GM23338 (cell line): Measurements from ENCODE around the gene MAP2K5. TPM values are rescaled to one million over a fixed set of nuclear protein-coding genes. Genes with fewer than 3 reads are reported as not detected.

Experiments
- ATAC-seq: fragments of 200-7000 bp; cut with Tn5 transposase; 3 replicates; pipeline ENCODE4 v1.9.1; 2020
- DNase-seq: peaks from one replicate; pipeline ENCODE4 v3.0.0-alpha.2; 2015; ENCODE audit warnings: low spot score
- H2AFZ ChIP-seq: fragments of 200-600 bp; sonication (generic); 2 replicates; pipeline ENCODE4 v1.8.0; 2016; ENCODE audit warnings: antibody characterized with exemption, mild to moderate bottlenecking, moderate library complexity
- H3F3A ChIP-seq: fragments of 200-600 bp; sonication (generic); replicated peaks from 2 replicates; pipeline ENCODE4 v1.8.0; 2017; ENCODE audit warnings: antibody characterized with exemption, mixed run types, low read depth
- H3K27ac ChIP-seq: fragments of 200-600 bp; sonication (generic); 2 replicates; pipeline ENCODE4 v1.6.1; 2016; ENCODE audit warnings: low read depth
- H3K27me3 ChIP-seq: fragments of 200-600 bp; sonication (generic); 2 replicates; pipeline ENCODE4 v1.8.0; 2016; ENCODE audit warnings: mild to moderate bottlenecking, mixed run types, moderate library complexity; ENCODE audit not compliant: insufficient read depth
- H3K36me3 ChIP-seq: fragments of 200-600 bp; sonication (generic); 2 replicates; pipeline ENCODE4 v1.8.0; 2016; ENCODE audit warnings: mild to moderate bottlenecking; ENCODE audit not compliant: insufficient read depth
- H3K4me1 ChIP-seq: fragments of 200-600 bp; sonication (generic); 2 replicates; pipeline ENCODE4 v1.8.0; 2016; ENCODE audit warnings: mild to moderate bottlenecking, moderate library complexity; ENCODE audit not compliant: insufficient read depth
- H3K4me2 ChIP-seq: fragments of 200-600 bp; sonication (generic); 2 replicates; pipeline ENCODE4 v1.7.1; 2017; ENCODE audit warnings: mixed run types
- H3K4me3 ChIP-seq: fragments of 200-600 bp; sonication (generic); 2 replicates; pipeline ENCODE4 v1.6.1; 2016; ENCODE audit warnings: mixed run types
- H3K79me2 ChIP-seq: fragments of 200-600 bp; sonication (generic); replicated peaks from 2 replicates; pipeline ENCODE4 v1.8.0; 2017; ENCODE audit warnings: mild to moderate bottlenecking; ENCODE audit not compliant: insufficient read depth
- H3K9me2 ChIP-seq: fragments of 200-600 bp; sonication (generic); 2 replicates; pipeline ENCODE4 v1.8.0; 2017; ENCODE audit not compliant: insufficient read depth
- H4K20me1 ChIP-seq: fragments of 200-600 bp; sonication (generic); replicated peaks from 2 replicates; pipeline ENCODE4 v1.8.0; 2017; ENCODE audit warnings: mild to moderate bottlenecking; ENCODE audit not compliant: insufficient read depth
- H3K27ac Mint-ChIP-seq: 2 replicates; pipeline ENCODE4 v1.8.0; 2020; ENCODE audit warnings: inconsistent platforms, mild to moderate bottlenecking, moderate library complexity, mixed read lengths
- H3K27me3 Mint-ChIP-seq: 3 replicates; pipeline ENCODE4 v1.8.0; 2022; ENCODE audit warnings: low read depth, mild to moderate bottlenecking, moderate library complexity, mixed read lengths, inconsistent platforms; ENCODE audit not compliant: insufficient read depth, poor library complexity
- H3K36me3 Mint-ChIP-seq: 3 replicates; pipeline ENCODE4 v1.8.0; 2021; ENCODE audit warnings: low read depth, mild to moderate bottlenecking, inconsistent platforms, moderate library complexity, mixed read lengths
- H3K4me1 Mint-ChIP-seq: 3 replicates; pipeline ENCODE4 v1.8.0; 2020; ENCODE audit warnings: mild to moderate bottlenecking, inconsistent platforms, mixed read lengths
- H3K4me3 Mint-ChIP-seq: 3 replicates; pipeline ENCODE4 v1.8.0; 2021; ENCODE audit warnings: moderate library complexity, mild to moderate bottlenecking, inconsistent platforms, mixed read lengths
- H3K9me3 Mint-ChIP-seq: 3 replicates; pipeline ENCODE4 v1.8.0; 2020; ENCODE audit warnings: moderate library complexity, mild to moderate bottlenecking, inconsistent platforms, mixed read lengths
- CREB1 ChIP-seq: fragments of 250-450 bp; sonication (Bioruptor Pico); IDR thresholded peaks from 2 replicates; pipeline ENCODE4 v1.5.0; 2020; ENCODE audit warnings: low read depth, mild to moderate bottlenecking, moderate library complexity
- CTCF ChIP-seq, 2 experiments: fragments of 200-600 bp in 1 of 2; sonication (generic) in 1 of 2; conservative IDR thresholded peaks; 2 replicates each; pipeline versions ENCODE4 v1.5.1 to v1.6.1; 2016 to 2017; ENCODE audit warnings: antibody characterized with exemption in 2 of 2, low read depth in 2 of 2, mild to moderate bottlenecking in 2 of 2, moderate library complexity in 1 of 2
- ETS1 ChIP-seq: IDR thresholded peaks from 2 replicates; pipeline ENCODE4 v1.6.1; 2016; ENCODE audit warnings: antibody characterized with exemption
- EZH2 ChIP-seq: fragments of 200-600 bp; sonication (generic); IDR thresholded peaks from one replicate; pipeline ENCODE4 v1.8.0; 2017; ENCODE audit warnings: antibody characterized with exemption, mild to moderate bottlenecking, low read depth; ENCODE audit not compliant: unreplicated experiment
- EZH2phosphoT487 ChIP-seq: fragments of 200-600 bp; sonication (generic); IDR thresholded peaks from one replicate; pipeline ENCODE4 v1.8.1; 2018; ENCODE audit warnings: antibody characterized with exemption; ENCODE audit not compliant: unreplicated experiment
- JUNB ChIP-seq: IDR thresholded peaks from one replicate; pipeline ENCODE4 v1.6.1; 2016; ENCODE audit warnings: antibody characterized with exemption; ENCODE audit not compliant: unreplicated experiment
- NANOG ChIP-seq: IDR thresholded peaks from 2 replicates; pipeline ENCODE4 v1.6.1; 2016; ENCODE audit warnings: antibody characterized with exemption, borderline replicate concordance
- POLR2AphosphoS5 ChIP-seq: IDR thresholded peaks from 2 replicates; pipeline ENCODE4 v1.6.1; 2016; ENCODE audit warnings: antibody characterized with exemption, low read depth
- REST ChIP-seq: IDR thresholded peaks from one replicate; pipeline ENCODE4 v1.6.1; 2018; ENCODE audit warnings: antibody characterized with exemption; ENCODE audit not compliant: unreplicated experiment
- STAT1 ChIP-seq: IDR thresholded peaks from one replicate; pipeline ENCODE4 v1.6.1; 2016; ENCODE audit warnings: antibody characterized with exemption; ENCODE audit not compliant: unreplicated experiment
- ZNF114 ChIP-seq: fragments of 250-450 bp; sonication (Bioruptor Pico); IDR thresholded peaks from 2 replicates; pipeline ENCODE4 v1.5.0; 2020; ENCODE audit warnings: mild to moderate bottlenecking, moderate library complexity
- ZNF331 ChIP-seq: fragments of 250-450 bp; sonication (Bioruptor Pico); IDR thresholded peaks from 2 replicates; pipeline ENCODE4 v1.5.0; 2020; ENCODE audit warnings: low read depth, mild to moderate bottlenecking, moderate library complexity
- ZNF462 ChIP-seq: fragments of 250-450 bp; sonication (Bioruptor Pico); IDR thresholded peaks from 2 replicates; pipeline ENCODE4 v1.5.0; 2020; ENCODE audit warnings: mild to moderate bottlenecking, moderate library complexity
- polyA plus RNA-seq: library from polyadenylated mRNA; unstranded; fragments of >200 nt; fragmentation: Nextera tagmentation; extraction: Ambion mirVana; gene quantifications from 2 replicates; pipeline ENCODE4 v1.2.1, GENCODE V29; 2016
- total RNA-seq: library from RNA; depleted of rRNA; stranded (reverse); fragments of >200 nt; shearing (Covaris generic); gene quantifications from 2 replicates; pipeline ENCODE4 v1.2.3, GENCODE V29; 2014

MAP2K5 gene
- total and polyA plus RNA-seq, 2 experiments from 2014 or later, result 6.5 to 13.6 TPM

GRCh38 chr15:67605871-67606270, 63.4 kb downstream of the MAP2K5 start:
- Mint-ChIP-seq H3K36me3 (no peaks in the 10 kb centered on the region), H3K27ac (no peak overlapping the region), H3K27me3 (peaks cover 1% of the 10 kb centered on the region), H3K4me3 (no peak overlapping the region), H3K4me1 (no peaks in the 10 kb centered on the region), H3K9me3 (no peaks in the 10 kb centered on the region)
- no peak for TF ChIP-seq POLR2AphosphoS5
- TF ChIP-seq CTCF (conservative IDR thresholded peaks at IDR 0.05; ENCODE audit: low read depth in 2 of 2), result no peak
- no peak for TF ChIP-seq ZNF462 (CRISPR knock-in tag)
- TF ChIP-seq JUNB, result no peak
- TF ChIP-seq EZH2phosphoT487, result no peak
- TF ChIP-seq ETS1, result no peak
- TF ChIP-seq NANOG, result no peak
- no peak for TF ChIP-seq REST
- TF ChIP-seq EZH2, result no peak
- TF ChIP-seq STAT1, result no peak
- no peak for TF ChIP-seq ZNF114 (CRISPR knock-in tag)
- no peak for TF ChIP-seq ZNF331 (CRISPR knock-in tag)
- TF ChIP-seq CREB1 (CRISPR knock-in tag), result no peak
- no peak for DNase-seq
- no peak overlapping the region for H3K27ac ChIP-seq
- H3K4me2 ChIP-seq, result no peak overlapping the region
- no peak overlapping the region for H2AFZ ChIP-seq
- H3K4me1 ChIP-seq, result no peaks in the 10 kb centered on the region; the same call in 1 of the 2 replicates
- no peaks in the 10 kb centered on the region for H3K9me2 ChIP-seq
- no peaks in the 10 kb centered on the region; the same call in 1 of the 2 replicates for H4K20me1 ChIP-seq
- H3F3A ChIP-seq, result no peaks in the 10 kb centered on the region
- H3K27me3 ChIP-seq, result no peaks in the 10 kb centered on the region
- H3K4me3 ChIP-seq, result no peak overlapping the region
- H3K36me3 ChIP-seq, result no peaks in the 10 kb centered on the region
- ATAC-seq, result no peak
- H3K79me2 ChIP-seq, result no peaks in the 10 kb centered on the region
